Measurements from ENCODE around the gene OR51B2.
"Not testable (repeated sequence)": the region's sequence is repeated elsewhere in the genome, so short reads cannot be mapped to it uniquely, and the experiment has no call there.

Gene OR51B2

DNA sequence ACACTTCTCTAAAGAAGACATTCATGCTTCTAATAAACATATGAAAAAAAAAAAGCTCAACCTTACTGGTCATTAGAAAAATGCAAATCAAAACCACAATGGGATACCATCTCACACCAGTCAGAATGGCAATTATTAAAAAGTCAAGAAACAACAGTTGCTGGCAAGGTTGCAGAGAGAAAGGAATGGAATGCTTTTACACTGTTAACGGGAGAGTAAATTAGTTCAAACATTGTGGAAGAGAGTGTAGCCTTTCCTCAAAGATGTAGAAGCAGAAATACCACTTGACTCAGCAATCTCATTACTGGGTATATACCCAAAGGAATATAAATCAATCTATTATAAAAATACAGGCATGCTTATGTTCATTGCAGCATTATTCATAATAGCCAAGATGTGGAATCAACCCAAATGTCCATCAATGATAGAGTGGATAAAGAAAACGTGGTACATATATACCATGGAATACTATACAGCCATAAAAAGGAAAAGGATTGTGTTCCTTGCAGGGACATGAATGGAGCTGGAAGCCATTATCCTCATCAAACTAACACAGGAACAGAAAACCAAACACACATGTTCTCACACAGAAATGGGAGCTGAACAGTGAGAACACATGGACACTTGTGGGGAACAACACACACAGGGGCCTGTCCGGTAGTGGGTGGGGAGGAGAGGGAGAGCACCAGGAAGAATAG lies 10.6 kb downstream of the OR51B2 start:
- not testable (repeated sequence) for DNase-seq (ENCODE audit: low read depth, low spot score)

- DNase-seq (ENCODE audit: low read depth, low spot score), result no peak
These were observed 13.7 kb downstream of the OR51B2 start for GRCh38 chr11:5310423-5310822.

DNA sequence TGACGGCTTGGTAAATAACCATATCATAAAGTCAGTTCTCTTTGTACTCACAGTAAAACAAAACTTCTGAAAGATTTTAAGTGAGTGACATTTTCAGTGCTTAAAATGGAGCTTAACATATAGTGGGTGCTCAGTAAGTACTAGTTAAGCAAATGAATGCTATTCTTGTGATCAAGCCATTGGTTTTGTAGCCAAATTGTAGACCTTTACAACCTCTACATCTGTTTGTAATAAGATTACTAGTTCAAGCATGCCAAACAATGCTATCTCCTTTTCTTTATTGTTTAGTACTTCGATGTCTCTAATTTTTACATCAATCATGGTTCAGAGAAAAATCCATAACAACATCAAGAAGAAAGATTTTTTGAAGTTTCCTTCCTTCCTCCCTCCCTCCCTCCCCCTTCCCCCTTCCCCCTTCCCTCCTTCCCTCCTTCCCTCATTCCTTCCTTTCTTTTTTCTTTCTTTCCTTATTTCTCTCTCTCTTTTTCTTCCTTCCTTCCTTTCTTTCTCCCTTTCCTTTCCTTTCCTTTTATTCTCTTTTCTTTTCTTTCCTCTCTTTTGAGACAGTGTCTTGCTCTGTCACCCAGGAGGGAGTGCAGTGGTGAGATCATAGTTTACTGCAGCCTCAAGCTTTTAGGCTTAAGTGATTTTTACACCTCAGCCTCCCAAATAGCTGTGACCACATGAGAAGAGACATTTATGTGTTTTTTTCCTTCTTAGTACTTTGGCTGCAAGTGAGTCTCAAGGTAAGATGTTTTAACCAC lies 16.7 kb downstream of the OR51B2 start:
- DNase-seq (ENCODE audit: low read depth, low spot score), result no peak

DNA sequence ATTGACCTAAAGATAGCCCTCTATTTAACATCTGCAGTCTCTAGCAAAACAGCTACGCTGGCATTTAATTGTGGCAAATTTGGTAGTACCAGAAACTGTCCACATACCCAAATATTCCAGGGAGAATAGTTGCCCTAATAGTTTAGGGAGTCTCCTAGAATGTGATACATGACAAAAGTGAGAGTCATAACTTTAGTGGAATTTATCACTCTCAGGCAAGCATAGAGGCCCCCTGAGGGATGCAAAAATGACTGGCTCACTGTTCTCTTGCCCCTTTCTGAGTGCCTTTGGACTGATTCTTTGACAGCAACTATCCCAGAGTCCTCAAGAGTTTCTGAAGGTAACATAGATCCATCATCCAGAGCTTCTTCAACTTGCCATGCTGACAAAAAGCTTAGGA lies 20.1 kb downstream of the OR51B2 start:
- DNase-seq (ENCODE audit: low read depth, low spot score), result no peak

GRCh38 chr11:5303626-5304025 lies 20.5 kb downstream of the OR51B2 start:
- DNase-seq (ENCODE audit: low read depth, low spot score), result no peak

DNA sequence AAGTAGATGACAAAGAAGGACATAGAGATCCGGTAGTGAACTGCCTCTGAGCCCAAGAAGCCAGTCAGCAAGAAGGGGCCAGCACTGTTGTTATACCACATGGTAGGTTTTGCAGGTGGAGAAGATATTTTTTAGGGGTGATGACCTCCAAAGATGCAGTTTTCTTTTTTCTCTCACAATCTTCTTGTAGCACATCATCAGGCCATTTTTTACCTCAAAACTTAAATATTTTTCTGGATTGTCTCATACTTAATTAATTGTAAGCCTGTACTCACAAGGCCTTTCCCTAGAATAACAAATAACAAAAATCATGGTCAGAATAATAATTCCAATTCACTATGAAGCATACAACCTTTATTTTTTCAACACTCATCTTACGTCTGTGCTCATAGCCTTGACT lies 22.3 kb downstream of the OR51B2 start, which contains the start of gene OR51B4:
TSS of gene OR51B4 (minus strand) at position 101 of the 400 bp plus-strand sequence. CDS start at position 101, 0 bp downstream.
- DNase-seq (ENCODE audit: low read depth, low spot score), result no peak

DNA sequence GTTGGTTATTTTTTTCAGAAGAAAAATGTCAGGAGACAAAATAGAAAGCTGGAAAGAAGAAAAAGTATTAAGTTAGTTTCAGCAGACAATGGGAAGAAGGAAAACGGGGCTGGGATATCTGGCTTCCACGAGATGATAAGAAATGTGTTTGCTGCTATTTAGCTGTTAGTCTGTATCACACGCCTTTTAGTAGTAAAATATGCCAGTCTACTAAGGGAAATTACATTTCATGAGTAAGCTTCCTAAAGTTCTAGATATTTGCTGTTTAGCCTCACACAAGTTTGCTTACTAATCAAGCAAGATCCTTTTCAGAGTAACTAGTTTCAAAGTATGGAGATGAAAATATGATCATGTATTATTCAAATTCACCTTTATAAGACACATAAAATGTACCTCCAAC lies 23.8 kb downstream of the OR51B2 start:
- no peak for DNase-seq (ENCODE audit: low read depth, low spot score)

DNA sequence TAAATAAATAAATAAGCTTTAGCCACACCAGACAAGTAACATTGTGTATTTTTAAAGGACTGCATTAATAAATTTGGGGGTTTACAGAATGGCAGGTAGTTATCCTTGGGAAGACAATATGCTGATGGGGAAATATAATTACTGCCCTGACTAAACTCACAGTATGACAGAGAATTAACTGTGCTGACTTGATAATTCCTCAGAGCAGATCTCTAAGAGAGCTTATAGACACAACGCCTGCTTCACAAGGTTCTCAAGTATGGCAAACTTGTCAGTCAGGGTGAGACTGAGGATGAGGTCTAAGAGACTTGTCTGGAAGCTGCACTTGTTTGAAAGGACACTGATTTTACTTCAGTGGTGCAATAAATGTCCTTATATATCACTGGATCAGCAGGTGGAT lies 25.6 kb downstream of the OR51B2 start:
- DNase-seq (ENCODE audit: low read depth, low spot score), result no peak

DNA sequence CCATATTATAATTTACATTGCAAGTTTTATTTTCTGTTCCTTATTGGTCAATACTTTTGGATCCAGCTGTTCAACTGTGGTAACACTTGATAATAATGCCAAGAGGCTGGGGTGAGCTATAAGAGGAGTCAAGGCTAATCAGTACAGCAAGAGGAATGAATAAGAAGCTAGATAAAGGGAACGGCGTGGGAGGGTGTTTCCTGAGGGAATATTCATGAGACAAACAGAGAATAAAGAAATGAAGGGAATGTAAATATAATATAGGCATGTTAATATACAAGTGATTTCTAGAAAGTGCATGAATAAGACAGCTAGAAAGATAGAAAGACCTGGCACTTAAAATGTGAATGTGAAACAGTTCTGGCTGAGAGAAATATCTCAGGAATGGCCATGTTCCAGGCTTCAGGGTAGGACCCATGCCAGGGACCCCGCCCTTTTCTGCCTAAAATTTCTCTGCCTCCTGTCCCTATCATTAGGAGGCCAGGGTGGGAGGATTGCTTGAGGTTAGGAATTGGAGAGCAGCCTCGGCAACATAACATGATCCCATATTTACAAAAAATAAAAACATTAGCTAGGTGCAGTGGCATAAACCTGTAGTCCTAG lies 26.3 kb downstream of the OR51B2 start:
- no peak for DNase-seq (ENCODE audit: low read depth, low spot score)

- DNase-seq (ENCODE audit: low read depth, low spot score), result not testable (repeated sequence)
These were observed 29.6 kb downstream of the OR51B2 start for GRCh38 chr11:5294342-5294995.

- DNase-seq (ENCODE audit: low read depth, low spot score), result no peak
These were observed 31.1 kb downstream of the OR51B2 start for GRCh38 chr11:5293028-5293427.

DNA sequence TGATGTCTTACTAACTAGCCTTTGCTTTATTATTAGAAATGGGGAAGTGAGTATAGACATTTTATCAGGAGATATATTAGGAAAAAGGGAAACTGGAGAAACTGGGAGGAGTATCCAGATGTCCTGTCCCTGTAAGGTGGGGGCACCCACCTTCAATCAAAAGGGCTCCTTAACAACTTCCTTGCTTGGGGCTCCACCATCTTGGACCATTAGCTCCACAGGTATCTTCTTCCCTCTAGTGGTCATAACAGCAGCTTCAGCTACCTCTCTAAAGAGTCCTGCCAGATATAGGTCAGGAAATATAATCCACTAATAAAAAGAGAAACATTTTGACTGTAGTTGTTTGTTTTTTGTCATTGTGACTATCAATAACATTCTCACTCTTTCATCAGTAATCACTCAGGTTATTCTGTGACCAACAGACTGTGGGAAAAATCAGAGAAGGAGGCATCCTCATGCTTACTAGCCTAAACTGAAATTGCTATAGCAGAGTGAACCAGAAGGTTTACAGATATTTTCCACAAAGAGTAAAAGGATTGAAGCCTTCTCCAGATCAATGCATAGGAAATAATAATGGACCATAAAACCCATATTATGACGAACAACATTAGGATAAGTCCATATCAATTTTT lies 32.8 kb downstream of the OR51B2 start:
- DNase-seq (ENCODE audit: low read depth, low spot score), result no peak

GRCh38 chr11:5290106-5290505 lies 34.0 kb downstream of the OR51B2 start:
- DNase-seq (ENCODE audit: low read depth, low spot score), result no peak

- DNase-seq (ENCODE audit: low read depth, low spot score), result no peak
These were observed 34.4 kb downstream of the OR51B2 start for GRCh38 chr11:5289696-5290095.

DNA sequence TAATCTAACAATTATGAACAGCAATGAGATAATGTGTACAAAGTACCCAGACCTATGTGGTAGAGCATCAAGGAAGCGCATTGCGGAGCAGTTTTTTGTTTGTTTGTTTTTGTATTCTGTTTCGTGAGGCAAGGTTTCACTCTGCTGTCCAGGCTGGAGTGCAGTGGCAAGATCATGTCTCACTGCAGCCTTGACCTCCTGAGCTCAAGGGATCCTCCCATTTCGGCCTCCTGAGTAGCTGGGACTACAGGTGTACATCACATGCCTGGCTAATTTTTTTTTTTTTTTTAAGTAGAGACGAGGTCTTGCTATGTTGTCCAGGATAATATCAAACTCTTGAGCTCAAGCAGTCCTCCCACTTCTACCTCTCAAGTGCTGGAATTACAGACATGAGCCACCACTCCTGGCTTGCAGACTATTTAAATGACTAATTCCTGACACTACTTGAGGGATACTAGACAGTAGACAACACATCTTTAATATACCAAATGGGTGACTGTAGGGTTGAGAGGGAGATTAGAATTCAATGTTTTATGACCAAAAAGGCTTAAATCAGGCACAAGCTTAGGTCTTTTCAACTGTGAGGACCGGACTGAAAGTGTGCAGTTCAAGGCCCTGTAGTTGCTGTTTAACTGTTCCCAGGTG lies 35.1 kb downstream of the OR51B2 start:
- no peak for DNase-seq (ENCODE audit: low read depth, low spot score)

DNA sequence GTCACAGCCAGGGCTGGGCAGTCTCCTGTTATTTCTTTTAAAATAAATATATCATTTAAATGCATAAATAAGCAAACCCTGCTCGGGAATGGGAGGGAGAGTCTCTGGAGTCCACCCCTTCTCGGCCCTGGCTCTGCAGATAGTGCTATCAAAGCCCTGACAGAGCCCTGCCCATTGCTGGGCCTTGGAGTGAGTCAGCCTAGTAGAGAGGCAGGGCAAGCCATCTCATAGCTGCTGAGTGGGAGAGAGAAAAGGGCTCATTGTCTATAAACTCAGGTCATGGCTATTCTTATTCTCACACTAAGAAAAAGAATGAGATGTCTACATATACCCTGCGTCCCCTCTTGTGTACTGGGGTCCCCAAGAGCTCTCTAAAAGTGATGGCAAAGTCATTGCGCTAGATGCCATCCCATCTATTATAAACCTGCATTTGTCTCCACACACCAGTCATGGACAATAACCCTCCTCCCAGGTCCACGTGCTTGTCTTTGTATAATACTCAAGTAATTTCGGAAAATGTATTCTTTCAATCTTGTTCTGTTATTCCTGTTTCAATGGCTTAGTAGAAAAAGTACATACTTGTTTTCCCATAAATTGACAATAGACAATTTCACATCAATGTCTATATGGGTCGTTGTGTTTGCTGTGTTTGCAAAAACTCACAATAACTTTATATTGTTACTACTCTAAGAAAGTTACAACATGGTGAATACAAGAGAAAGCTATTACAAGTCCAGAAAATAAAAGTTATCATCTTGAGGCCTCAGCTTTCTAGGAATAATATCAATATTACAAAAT lies 35.8 kb downstream of the OR51B2 start:
- no peak for DNase-seq (ENCODE audit: low read depth, low spot score)

GRCh38 chr11:5286901-5287300 lies 37.2 kb downstream of the OR51B2 start:
- DNase-seq (ENCODE audit: low read depth, low spot score), result no peak

- DNase-seq (ENCODE audit: low read depth, low spot score), result no peak
These were observed 37.7 kb downstream of the OR51B2 start for GRCh38 chr11:5286351-5286750.

GRCh38 chr11:5285703-5286340 lies 38.3 kb downstream of the OR51B2 start:
- DNase-seq (ENCODE audit: low read depth, low spot score), result no peak

DNA sequence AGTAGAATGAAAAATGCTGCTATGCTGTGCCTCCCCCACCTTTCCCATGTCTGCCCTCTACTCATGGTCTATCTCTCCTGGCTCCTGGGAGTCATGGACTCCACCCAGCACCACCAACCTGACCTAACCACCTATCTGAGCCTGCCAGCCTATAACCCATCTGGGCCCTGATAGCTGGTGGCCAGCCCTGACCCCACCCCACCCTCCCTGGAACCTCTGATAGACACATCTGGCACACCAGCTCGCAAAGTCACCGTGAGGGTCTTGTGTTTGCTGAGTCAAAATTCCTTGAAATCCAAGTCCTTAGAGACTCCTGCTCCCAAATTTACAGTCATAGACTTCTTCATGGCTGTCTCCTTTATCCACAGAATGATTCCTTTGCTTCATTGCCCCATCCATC lies 39.5 kb downstream of the OR51B2 start:
- DNase-seq (ENCODE audit: low read depth, low spot score), result no peak
